Prostate gland (tissue), 2 donors: ENCODE measurements around the gene EPB41L2. TPM values are rescaled to one million over a fixed set of nuclear protein-coding genes. Genes with fewer than 3 reads are reported as not detected.

ENCODE experiments used
- DNase-seq: peaks from one replicate; pipeline ENCODE4 v3.0.0-alpha.2; 2019; ENCODE audit warnings: low spot score
- H3K27ac ChIP-seq, 2 donors: fragments of 200-600 bp; sonication (generic); 2 replicates each; pipeline ENCODE4 v1.5.1; 2017 to 2019
- H3K27me3 ChIP-seq: fragments of 200-600 bp; sonication (generic); replicated peaks from 2 replicates; pipeline ENCODE4 v1.5.1; 2019; ENCODE audit not compliant: insufficient read depth
- H3K36me3 ChIP-seq, 2 donors: fragments of 200-600 bp; sonication (generic); 1 replicate in 1 of 2; 2 replicates in 1 of 2; pipeline versions ENCODE4 v1.5.1 to v1.8.1; 2017 to 2019
- H3K4me1 ChIP-seq: fragments of 200-600 bp; sonication (generic); replicated peaks from 2 replicates; pipeline ENCODE4 v1.5.1; 2019
- H3K4me3 ChIP-seq, 2 donors: fragments of 200-600 bp; sonication (generic); 2 replicates each; pipeline ENCODE4 v1.5.1; 2017 to 2019
- H3K9me3 ChIP-seq: fragments of 200-600 bp; sonication (generic); 2 replicates; pipeline ENCODE4 v1.5.1; 2017
- POLR2A ChIP-seq: fragments of 450-650 bp; IDR thresholded peaks from one replicate; pipeline ENCODE4 v1.6.1; 2016; ENCODE audit warnings: antibody characterized with exemption, mild to moderate bottlenecking
- POLR2AphosphoS5 ChIP-seq: sonication (generic); formaldehyde crosslinking; IDR thresholded peaks from one replicate; pipeline ENCODE4 v1.6.1; 2017; ENCODE audit warnings: antibody characterized with exemption
- WGBS: methylation state at CpG from one replicate; pipeline ENCODE4 v1.1.5; 2018; 5-methylcytosine and 5-hydroxymethylcytosine counted together
- intact Hi-C: fragments of 100-400 bp; cut with DNase I; formaldehyde crosslinking; loops from one replicate; pipeline ENCODE4 v1.14.2; 2022
- total RNA-seq, 2 donors: library from RNA; depleted of rRNA; stranded (reverse); fragments of >200 nt; gene quantifications; one replicate each; pipeline ENCODE4 v1.1.0, GENCODE V29; 2016
- TF ChIP-seq, protein P1 (sequence below), 4 experiments: fragments of 200-600 bp in 2 of 4; fragments of 450-650 bp in 2 of 4; sonication (generic) in 2 of 4; IDR thresholded peaks; 1 replicate in 3 of 4; 2 replicates in 1 of 4; pipeline ENCODE4 v1.5.1; 2016 to 2019; ENCODE audit warnings: antibody characterized with exemption in 4 of 4, mild to moderate bottlenecking in 2 of 4, moderate library complexity in 2 of 4

Gene EPB41L2
- total RNA-seq, 2 donors from 2014 or later: 11.9 to 105 TPM

DNA sequence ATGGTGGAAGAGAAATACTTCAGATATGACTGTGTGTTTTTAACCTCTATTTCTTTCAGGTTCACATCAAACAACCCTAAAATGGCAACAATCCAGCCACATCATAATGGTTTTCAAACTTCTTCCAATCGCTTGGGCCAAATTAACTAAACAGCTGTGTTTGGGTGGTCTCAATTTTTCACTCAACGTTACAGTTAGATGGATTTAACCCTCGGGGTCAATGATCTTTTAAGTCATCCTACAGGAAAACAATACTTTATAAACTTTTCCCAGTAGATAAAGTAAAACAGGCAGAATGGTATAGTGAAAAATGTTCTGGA lies 60.4 kb downstream of the EPB41L2 start:
- H3K9me3 ChIP-seq: no peaks in the 10 kb centered on the region
- no peak overlapping the region for H3K27ac ChIP-seq

GRCh38 chr6:131001945-131002660 lies 60.9 kb downstream of the EPB41L2 start:
- H3K27me3 ChIP-seq: no peaks in the 10 kb centered on the region
- TF ChIP-seq, protein P1, sequence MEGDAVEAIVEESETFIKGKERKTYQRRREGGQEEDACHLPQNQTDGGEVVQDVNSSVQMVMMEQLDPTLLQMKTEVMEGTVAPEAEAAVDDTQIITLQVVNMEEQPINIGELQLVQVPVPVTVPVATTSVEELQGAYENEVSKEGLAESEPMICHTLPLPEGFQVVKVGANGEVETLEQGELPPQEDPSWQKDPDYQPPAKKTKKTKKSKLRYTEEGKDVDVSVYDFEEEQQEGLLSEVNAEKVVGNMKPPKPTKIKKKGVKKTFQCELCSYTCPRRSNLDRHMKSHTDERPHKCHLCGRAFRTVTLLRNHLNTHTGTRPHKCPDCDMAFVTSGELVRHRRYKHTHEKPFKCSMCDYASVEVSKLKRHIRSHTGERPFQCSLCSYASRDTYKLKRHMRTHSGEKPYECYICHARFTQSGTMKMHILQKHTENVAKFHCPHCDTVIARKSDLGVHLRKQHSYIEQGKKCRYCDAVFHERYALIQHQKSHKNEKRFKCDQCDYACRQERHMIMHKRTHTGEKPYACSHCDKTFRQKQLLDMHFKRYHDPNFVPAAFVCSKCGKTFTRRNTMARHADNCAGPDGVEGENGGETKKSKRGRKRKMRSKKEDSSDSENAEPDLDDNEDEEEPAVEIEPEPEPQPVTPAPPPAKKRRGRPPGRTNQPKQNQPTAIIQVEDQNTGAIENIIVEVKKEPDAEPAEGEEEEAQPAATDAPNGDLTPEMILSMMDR (IDR thresholded peaks at IDR 0.05): no peak
- TF ChIP-seq POLR2AphosphoS5: no peak
- no peak for TF ChIP-seq POLR2A
- no peaks in the 10 kb centered on the region for H3K4me1 ChIP-seq
- DNase-seq: no peak
- intact Hi-C loops: no loop called here
- no peak overlapping the region for H3K4me3 ChIP-seq
- 59% methylated on average over 8 of the region's 8 CpGs for WGBS
- no peaks in the 10 kb centered on the region for H3K36me3 ChIP-seq
- H3K9me3 ChIP-seq: no peaks in the 10 kb centered on the region
- H3K27ac ChIP-seq: no peak overlapping the region

More for the DNA sequence above, 60.4 kb downstream of the EPB41L2 start:
- Histone ChIP-seq H3K4me1 (no peaks in the 10 kb centered on the region), H3K4me3 (no peak overlapping the region), H3K36me3 (no peaks in the 10 kb centered on the region), H3K27me3 (no peaks in the 10 kb centered on the region)
- DNase-seq: no peak
- TF ChIP-seq, protein P1 (IDR thresholded peaks at IDR 0.05): no peak
- no peak for TF ChIP-seq POLR2A
- no peak for TF ChIP-seq POLR2AphosphoS5
- 75% methylated on average over 3 of the region's 3 CpGs for WGBS
- intact Hi-C loops: no loop called here

DNA sequence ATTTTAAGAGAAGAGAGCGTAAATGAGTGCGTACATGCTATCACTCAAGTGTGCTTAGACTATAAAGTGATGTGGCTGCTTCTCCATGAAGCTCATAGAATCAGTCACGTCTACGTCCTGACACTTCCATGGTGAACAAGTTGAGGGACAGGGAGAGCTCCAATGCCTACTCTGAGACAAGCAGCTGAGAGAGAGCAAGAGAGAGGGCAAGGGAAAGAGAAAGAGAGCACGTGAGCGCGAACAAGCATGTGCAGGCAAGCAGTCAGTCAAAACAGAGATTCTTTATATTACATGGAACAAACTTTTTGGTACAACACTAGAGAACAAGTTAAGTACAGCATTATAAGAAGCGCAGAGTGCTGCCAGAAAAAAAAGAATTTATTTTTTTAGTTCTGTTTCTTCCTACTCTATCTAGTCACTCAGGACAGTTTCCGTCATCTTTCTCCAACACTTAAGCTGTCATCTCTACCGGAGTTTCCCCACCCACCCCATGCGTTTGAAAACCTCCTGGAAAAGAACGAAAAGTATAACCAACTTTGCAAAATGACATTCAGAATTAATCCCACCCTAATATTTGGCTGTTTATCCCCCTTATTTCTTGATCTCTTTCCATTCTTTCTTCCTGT lies 61.8 kb downstream of the EPB41L2 start:
- Histone ChIP-seq H3K9me3 (no peaks in the 10 kb centered on the region), H3K27ac (no peak overlapping the region), H3K27me3 (no peaks in the 10 kb centered on the region), H3K4me3 (no peak overlapping the region), H3K36me3 (no peaks in the 10 kb centered on the region), H3K4me1 (no peaks in the 10 kb centered on the region)
- no peak for TF ChIP-seq POLR2A
- TF ChIP-seq, protein P1 (IDR thresholded peaks at IDR 0.05): no peak
- intact Hi-C loops: no loop called here
- WGBS: 60% methylated on average over 12 of the region's 12 CpGs
- no peak for DNase-seq

DNA sequence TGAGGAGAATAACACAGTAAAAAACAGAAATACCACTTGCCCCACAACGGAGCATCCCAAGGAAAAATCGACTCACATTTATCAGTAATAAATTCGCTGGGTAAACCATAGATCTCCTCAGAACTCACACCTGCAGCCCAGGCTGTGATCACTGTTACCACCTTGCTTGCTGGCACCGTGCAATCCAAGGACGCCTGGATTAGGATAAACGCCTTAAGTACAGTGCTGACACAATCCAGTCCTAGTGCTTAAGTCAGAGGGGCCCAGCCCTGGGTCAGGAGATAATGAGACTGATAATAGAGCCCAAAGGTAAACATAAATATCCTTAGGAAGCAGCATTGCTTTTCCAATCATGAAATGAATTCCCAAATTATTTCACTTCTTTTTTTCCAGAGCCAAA lies 62.5 kb downstream of the EPB41L2 start:
- H3K4me3 ChIP-seq: no peak overlapping the region
- H3K27ac ChIP-seq: no peak overlapping the region
- no peak for TF ChIP-seq POLR2AphosphoS5
- TF ChIP-seq, protein P1 (IDR thresholded peaks at IDR 0.05): no peak
- no peak for TF ChIP-seq POLR2A
- WGBS: 86% methylated on average over 6 of the region's 6 CpGs
- intact Hi-C loops: no loop called here
- DNase-seq: no peak
- no peaks in the 10 kb centered on the region for H3K9me3 ChIP-seq
- no peaks in the 10 kb centered on the region for H3K27me3 ChIP-seq
- no peaks in the 10 kb centered on the region for H3K36me3 ChIP-seq
- H3K4me1 ChIP-seq: no peaks in the 10 kb centered on the region
